Middle frontal gyrus (tissue), 1 donor: ENCODE results near the gene KLHL8.
A peak's percentile ranks its signal among the peaks of the same experiment; 100 is the strongest.

Source experiments
- DNase-seq: peaks from one replicate; pipeline ENCODE4 v3.0.0-alpha.2; 2015; ENCODE audit warnings: low spot score; ENCODE audit errors: extremely low spot score

KLHL8 gene

GRCh38 chr4:87220094-87220822 is at the start of gene KLHL8:
KLHL8 (minus strand) TSS chr4:87220618; CDS start chr4:87195539, 25,079 bp downstream.
- peak; percentile 75 for DNase-seq

DNA sequence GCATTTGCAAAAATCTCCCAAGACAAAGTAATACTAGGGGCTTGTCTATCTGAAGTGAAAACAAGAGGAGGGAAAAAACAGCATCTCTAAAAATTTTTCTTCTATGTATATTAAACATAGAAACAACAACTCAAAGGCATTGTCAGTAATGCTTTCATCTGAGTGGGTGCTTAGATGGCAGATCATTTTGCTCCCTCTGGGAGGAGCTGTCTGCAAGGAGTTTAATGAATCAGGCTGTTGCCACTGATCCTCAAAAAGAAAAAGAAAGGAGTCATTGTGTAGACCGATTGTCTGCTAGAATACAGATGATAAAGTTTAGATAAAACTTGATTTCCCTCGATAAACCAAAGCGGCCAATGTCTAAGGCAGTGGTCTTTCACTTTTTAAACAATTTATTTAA is 49.7 kb upstream of the KLHL8 start:
- DNase-seq, result peak; percentile 22

- DNase-seq, result no peak
These were observed 48.0 kb upstream of the KLHL8 start for GRCh38 chr4:87268411-87268810.

DNA sequence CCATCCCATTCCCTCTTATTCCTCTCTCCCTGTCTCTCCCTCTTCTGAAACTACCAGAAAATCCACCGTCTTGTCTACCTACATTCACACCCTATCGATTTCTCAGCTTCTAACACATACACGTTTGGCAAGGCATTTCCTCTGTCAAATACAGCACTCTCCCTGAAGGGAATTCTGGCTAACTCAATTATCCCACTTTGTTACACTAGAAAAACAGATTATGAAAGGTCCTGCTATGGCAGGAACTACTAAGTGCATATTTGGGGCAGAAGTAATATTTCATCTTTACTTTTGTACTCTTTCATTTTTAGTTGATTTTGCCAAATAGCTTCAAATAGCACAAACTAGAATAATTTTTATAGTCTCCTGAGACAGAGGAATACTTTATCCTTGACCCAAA is 46.6 kb upstream of the KLHL8 start:
- DNase-seq, result no peak

GRCh38 chr4:87262886-87263285 is 42.5 kb upstream of the KLHL8 start:
- DNase-seq, result no peak

GRCh38 chr4:87260477-87260876 is 40.1 kb upstream of the KLHL8 start:
- DNase-seq, result no peak

- DNase-seq, result no peak
These were observed 38.3 kb upstream of the KLHL8 start for GRCh38 chr4:87258677-87259076.

GRCh38 chr4:87257523-87257922 is 37.1 kb upstream of the KLHL8 start:
- DNase-seq, result no peak

- no peak for DNase-seq
These were observed 35.3 kb upstream of the KLHL8 start for GRCh38 chr4:87255755-87256154.

- DNase-seq, result peak; percentile 66
These were observed 30.7 kb upstream of the KLHL8 start for GRCh38 chr4:87251106-87251505.

- no peak for DNase-seq
These were observed 29.9 kb upstream of the KLHL8 start for GRCh38 chr4:87250294-87250693.

GRCh38 chr4:87249332-87250019 is 29.1 kb upstream of the KLHL8 start:
- DNase-seq, result no peak

GRCh38 chr4:87243426-87244053 is 23.1 kb upstream of the KLHL8 start:
- DNase-seq, result no peak

DNA sequence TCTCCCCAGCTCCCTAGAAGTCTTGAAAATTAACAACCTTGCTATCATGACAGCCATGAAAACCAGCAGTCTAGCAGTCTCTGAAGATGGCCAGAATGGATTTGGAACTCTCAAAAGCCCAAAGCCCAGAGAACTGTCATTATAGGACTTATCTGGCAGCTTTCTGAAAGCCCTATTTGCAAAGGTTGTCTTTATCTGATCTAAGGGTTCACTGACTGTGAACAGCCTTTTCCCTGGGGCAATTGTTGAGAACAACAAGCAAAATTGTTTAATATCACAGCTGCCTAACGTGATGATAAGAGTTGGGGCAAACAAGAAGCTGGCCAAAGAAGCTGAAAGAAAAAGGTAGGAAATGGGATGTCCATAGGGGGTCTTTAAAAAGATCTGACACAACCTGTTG is 20.9 kb upstream of the KLHL8 start:
- no peak for DNase-seq

DNA sequence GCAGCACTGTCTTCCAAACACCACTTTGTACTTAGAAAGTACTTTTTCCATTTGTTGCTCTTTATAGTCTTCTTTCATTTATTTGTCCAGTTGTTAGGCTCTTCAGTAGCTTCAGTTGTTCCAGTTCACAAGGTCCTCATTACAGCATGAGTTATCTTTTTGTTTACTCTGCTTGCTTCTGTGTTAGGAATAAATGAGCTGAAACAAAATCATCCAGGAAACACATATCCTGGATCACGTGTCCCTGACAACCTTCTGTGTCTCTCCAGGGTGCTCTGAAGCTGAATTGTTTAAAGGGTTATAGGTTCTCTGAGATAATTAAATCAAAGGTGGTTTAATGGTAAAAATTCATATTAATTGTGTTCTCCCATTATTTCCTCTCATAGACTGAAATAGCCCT is 19.9 kb upstream of the KLHL8 start:
- no peak for DNase-seq

DNA sequence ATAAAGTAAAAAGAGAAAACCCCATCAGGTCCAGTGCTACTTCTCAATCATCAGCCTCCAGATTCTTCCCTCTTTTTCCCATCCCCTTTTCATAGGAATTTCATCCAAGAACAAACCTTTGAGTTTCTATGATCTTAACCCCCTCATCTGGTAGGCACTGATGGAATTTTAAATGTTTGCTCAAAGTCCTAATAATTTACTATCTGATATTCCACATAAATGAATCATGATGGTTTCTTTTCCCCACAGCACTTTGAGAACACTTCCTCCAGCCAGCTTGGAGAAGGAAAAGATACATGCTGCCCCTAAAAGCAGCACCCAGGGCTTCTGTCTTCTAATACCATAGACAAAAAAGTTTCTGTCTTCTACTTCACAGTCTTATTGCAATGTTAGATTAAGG is 19.4 kb upstream of the KLHL8 start:
- no peak for DNase-seq

- no peak for DNase-seq
These were observed 18.8 kb upstream of the KLHL8 start for GRCh38 chr4:87239194-87239593.

DNA sequence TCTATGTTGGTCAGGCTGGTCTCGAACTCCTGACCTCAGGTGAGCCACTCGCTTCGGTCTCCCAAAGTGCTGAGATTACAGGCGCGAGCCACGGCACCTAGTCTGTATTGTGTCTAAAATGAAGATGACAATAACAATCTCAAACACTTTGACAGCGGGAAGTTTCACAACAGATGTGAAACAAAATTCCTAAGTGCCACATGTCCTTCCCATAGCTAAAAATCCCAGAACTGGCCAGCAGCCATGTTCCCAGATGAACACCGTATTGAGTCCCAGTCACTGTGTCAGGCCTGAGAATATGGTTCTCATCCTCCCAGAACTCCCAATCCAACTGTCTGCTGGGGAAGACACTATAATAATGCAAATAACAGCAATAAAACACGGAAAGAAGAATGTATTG is 16.4 kb upstream of the KLHL8 start:
- no peak for DNase-seq

- no peak for DNase-seq
These were observed 14.7 kb upstream of the KLHL8 start for GRCh38 chr4:87235020-87235671.

DNA sequence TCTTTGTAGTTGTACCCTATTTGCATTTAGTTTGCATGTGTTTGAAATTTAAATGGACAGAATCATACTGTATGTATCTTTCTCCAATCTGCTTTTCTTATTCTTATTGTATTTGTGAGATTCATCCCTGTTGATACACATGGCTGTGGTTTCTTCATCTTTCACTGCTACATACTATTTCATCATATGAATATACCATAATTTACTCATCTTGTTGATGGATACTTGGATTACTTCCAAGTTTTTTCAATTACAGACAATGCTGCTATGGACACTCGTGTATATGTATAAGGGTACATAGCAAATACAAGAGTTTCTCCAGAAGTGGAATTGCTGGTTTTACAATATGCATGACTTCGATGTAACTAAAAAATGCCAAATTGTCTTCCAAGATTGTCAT is 11.8 kb upstream of the KLHL8 start:
- DNase-seq, result no peak

- DNase-seq, result no peak
These were observed 10.4 kb upstream of the KLHL8 start for GRCh38 chr4:87230806-87231205.

DNA sequence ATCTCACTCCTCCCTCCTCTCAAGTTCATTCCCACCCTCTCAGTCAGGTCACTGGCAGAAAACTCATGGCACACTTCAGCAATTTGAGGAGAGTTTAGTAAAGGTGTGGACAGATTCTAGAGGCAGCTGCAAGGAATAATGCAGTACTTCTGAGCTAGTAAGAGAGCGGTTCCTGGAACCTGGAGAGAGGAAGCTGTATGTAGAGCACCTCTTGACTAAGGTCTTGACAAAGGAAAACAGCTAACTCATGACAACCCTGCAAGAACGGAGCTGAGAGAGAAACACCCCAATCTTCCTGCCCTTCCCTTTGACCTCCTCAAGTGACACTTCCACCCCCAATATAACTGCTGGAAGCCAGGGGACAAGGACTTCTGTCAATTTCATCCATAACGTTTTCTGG is 9.6 kb upstream of the KLHL8 start:
- no peak for DNase-seq
